ENCODE data around the gene PHB1.
"Not testable (repeated sequence)": the region's sequence is repeated elsewhere in the genome, so short reads cannot be mapped to it uniquely, and the experiment has no call there.

Gene PHB1

DNA sequence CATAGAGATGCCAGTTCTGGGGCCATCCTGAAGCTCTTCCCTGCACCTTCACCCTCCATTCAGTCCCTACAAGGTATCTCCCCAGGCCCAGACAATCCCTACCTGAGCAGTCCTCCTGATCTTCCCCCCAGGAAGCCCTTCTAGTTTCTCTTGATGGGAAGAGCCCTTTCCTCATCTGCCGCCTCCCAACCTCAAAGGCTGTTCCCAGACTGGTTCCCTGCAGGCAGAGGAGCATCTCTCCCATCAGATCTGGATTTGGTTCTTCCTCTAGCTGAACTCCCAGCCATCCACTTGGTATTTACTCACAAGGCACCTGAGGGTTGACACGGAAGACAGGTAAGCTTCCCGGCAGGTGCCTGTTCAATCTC lies 24.6 kb upstream of the PHB1 start:
- DNase-seq = no peak

DNA sequence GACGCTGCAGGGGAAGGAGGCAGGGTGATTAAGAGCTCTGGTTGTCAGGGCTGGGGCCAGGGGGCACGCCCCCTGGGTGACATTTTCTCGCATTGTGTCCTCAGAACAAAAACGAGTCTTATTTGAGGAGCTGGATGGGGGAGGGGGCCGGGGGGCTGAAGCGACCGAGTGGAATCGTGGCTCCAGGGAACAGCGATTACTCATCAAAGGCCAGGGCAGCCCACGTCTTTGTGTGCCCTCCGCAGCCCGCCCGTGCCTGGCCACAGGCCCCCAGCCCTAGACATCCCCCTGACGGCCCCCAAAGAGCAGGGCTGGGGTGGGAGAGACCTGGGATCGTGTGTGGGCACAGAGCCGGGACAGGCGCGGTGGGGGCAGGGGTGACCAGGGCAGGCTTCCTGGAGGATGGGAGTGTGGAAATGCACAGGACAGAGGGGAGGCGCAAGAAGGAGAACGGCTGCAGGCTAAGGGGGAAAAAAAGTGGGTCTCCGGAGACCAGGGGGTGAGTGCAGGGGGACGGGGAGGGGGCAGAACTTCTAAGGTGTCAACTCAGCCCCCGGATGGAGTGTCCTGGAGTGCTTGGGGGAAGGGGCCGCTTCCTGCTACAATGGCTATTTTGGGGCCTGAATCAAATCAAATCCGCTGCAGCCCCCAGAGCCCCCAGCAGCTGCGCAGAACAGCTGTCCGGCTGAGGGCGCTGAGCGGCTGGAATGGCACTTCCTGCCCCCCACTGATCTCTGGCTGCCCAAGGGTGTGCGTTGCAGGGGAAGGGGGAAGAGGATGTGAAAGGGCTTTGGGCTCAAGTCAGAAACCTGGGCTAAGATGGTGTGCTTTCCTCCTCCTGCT lies 24.0 kb upstream of the PHB1 start:
- no peak for DNase-seq

DNA sequence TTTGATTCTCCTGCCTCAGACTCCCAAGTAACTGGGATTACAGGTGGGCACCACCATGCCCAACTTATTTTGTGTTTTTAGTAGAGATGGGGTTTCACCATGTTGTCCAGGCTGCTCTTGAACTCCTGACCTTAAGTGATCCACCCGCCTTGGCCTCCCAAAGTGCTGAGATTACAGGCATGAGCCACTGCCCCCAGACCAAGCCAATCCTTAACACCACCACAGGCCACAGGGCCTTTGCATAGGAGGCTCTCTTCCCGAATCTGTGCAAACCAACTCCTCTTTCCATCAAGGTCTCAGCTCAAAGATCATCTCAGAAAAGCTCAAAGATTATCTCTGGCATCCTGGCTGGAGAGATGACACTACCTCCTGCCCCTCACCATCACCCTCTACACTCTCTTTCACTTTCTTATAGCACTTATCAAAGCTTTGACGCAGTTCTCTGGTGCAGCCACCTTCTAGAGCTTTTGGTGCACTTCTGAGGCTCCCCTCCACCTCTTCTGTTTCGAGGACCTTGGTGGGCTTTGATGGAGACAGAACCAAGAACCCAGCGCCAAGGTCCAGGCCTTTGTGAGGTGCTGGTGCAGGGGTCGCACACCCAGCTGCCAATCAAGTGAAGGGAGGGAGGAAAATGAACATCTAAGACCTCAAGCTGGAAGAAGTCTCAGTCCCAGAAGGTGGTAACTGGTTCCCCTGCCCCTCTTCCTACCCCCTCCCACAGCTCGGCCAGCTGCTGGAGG lies 23.2 kb upstream of the PHB1 start:
- no peak for DNase-seq

DNA sequence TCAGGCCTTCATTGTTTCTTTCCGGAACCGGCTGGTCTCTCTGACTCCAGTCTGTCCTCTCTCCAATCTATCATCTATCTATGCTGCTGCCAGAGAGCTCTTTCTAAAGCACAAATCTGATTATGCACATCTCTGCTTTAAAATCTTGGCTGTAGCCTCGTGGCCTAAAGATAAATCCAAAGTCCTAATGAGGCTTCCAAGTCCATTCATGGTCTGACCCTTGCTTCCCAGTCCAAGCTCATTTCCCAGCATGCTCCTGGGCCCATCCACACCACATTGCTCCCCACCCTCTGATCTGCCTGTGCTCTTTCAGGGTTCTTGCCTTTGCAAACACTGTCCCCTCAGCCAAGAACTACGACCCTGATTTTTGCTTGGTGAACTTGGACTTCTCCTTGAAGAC lies 21.5 kb upstream of the PHB1 start:
- no peak for DNase-seq

DNA sequence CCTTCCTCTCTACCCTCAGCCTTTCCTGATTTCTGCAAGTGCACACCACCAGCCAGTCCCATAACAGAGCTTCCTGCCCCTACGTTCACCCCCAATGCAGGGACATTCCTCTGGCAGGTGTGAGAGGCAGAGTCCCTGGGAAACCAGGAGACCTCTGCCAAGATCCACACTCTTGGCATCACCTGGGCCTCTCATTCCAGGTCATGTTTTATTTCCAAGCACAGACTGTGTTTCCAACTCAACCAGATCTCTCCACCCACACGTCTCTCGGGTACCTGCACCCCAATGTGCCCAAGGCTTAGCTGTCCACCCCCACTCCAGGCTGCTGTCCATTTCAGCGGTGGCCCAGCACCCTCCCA lies 21.0 kb upstream of the PHB1 start:
- DNase-seq = no peak

DNA sequence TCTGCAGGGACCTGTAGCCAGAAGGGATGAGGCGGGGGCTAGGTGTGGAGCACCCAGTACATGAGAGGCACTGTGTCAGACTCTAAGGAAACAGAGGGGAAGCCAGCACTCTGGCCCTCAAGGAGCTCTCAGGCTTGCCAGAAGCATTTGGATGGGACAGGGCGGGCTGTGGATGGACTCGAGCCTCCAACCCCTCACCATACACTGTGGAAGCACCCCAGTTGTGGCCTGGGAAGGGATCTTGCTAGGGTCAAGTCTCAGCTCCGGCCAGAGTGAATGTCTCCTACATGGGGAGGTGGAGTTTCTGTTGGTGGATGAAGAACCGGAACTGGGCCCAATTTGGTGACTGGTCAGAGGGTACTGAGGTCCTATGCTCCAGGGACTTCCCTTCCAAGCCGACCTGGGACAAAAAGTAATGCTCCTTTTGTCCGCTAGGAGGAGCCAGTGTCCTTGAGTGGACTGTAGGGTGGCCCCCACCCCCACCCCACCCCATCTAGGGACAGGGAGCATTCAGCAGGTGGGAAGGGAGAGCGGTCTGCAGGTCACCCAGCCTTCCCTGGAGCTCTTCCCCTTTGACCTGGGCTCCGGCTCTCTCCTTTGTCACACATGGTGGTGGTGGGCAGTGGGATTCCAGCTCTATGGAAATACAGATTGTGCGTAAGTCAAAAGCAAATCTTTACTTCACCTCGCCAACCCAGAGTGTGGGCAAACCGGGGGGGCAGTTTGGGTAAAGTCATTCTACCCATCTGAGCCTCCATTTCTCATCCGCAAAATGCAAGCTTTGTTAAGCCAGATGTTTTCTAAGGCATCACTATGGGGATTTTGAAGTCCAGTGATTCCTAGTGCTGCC lies 20.4 kb upstream of the PHB1 start:
- DNase-seq = no peak

DNA sequence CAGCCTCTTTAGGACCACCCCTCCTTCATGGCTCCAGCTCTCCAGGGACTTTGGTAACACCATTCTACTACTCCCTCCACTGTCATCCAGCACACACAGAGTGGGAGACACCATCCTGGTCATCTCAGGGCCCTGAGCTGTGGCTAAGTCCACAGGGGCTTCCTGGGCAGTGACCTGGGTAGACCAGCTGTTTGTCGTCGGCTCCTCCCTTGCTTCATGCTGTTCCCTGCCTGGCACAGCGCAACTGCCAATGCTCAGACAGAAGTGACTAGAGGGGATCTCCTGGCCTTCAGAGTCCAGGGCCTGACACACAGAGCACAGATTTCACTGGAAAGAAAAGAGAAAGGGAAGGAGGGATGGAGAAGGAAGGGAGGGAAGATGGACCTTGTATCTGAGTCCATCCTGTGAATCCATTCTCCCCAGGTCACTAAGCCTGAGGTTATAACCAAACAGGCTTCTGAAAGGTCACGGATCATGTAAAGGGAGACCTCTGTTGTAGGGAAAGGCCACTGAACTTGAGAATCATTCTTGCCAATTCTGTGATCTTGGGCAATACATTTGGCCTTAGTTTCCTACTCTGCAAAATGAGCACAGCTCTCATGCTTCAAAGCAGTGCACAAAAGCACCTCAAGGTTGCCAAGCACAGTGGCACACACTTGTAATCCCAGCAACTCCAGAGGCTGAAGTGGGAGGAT lies 18.5 kb upstream of the PHB1 start:
- DNase-seq = no peak

DNA sequence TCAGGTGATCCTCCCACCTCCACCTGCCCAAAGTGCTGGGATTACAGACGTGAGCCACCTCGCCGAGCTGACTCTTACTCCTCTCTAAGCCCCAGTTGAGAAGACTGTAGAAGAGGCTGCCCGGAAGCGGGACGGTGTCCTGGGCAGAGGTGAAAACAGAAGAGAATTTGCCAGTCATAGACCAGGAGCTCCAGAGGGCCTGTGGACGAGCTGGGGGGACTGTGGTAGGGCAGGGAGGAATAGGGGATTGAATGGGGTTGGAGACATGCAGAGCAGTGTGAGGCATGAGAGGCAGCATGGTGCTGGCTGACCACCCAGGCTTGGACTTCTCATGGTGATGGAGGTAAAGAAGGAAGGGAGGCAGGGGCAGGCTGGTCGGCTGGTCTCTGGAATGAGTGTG lies 17.1 kb upstream of the PHB1 start:
- DNase-seq = no peak

DNA sequence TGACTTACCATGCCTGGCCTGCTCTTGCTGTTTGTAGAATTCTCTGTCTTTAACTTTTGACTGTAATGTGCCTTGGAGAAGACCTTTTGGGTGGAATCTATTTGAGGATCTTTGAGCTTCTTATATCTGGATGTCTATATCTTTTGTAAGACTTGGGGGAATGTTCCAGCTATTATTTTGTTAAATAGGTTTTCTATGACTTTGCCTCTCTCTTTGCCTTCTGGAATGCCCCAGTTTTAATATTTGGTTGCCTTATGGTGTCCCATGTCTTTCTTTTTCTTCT lies 10.3 kb upstream of the PHB1 start:
- DNase-seq = no peak

DNA sequence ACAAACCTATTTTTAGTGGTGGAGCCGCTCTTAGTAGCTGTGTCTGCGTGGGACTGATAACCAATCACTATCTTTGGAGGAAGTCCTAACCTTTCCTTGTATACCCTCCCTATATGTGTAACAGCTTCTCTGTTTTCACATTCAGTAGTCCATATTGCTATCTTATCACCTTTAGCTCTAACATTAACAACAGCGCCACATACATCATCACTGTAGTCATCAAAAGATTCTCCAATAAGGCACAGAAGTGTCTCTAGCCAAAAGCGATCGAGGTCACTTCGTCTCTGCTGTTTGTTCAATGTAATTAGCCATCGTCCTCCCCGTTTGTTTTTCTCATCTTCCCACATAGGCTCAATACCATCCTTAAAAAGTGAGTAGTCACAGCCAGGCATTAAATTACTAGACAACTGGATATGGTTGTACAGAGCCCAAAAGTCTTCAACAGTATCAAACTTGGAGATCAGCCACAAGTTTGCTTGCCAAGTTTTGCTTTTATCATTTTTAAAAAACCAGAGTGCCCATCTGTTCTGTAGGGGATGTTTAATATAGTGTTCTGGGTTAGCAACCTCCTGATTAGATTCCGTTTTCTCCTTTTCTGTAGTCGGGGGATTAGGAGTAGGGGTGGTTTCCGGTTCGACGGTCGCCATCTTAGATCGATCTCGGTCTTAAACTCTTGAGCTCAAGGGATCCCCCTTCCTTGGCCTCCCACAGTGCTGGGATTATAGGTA lies 9.8 kb upstream of the PHB1 start:
- not testable (repeated sequence) for DNase-seq

DNA sequence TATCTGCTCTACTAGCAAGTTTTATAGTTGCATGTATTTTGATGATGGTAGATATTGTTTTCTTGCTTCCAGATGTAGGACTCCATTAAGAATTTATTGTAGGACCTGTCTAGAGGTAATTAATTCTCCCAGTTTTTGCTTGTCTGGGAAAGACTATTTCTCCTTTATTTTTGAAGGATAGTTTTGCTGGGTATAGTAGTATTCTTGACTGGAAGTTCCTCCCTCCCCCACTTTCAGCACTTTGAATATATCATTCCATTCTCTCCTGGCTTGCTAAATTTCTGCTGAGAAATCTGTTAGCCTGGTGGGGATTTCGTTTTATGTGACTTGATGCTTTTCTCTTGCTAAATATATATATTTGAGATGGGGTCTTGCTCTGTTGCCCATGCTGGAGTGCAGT lies 8.0 kb upstream of the PHB1 start:
- DNase-seq = no peak

DNA sequence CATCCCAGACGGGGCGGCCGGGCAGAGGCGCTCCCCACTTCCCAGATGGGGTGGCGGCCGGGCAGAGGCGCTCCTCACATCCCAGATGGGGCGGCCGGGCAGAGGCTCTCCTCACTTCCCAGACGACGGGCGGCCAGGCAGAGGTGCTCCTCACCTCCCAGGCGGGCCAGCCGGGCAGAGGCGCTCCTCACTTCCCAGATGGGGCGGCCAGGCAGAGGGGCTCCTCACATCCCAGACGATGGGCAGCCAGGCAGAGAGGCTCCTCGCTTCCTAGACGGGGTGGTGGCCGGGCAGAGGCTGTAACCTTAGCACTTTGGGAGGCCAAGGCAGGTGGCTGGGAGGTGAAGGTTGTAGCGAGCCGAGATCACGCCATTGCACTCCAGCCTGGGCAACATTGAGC lies 5.1 kb upstream of the PHB1 start:
- not testable (repeated sequence) for DNase-seq

DNA sequence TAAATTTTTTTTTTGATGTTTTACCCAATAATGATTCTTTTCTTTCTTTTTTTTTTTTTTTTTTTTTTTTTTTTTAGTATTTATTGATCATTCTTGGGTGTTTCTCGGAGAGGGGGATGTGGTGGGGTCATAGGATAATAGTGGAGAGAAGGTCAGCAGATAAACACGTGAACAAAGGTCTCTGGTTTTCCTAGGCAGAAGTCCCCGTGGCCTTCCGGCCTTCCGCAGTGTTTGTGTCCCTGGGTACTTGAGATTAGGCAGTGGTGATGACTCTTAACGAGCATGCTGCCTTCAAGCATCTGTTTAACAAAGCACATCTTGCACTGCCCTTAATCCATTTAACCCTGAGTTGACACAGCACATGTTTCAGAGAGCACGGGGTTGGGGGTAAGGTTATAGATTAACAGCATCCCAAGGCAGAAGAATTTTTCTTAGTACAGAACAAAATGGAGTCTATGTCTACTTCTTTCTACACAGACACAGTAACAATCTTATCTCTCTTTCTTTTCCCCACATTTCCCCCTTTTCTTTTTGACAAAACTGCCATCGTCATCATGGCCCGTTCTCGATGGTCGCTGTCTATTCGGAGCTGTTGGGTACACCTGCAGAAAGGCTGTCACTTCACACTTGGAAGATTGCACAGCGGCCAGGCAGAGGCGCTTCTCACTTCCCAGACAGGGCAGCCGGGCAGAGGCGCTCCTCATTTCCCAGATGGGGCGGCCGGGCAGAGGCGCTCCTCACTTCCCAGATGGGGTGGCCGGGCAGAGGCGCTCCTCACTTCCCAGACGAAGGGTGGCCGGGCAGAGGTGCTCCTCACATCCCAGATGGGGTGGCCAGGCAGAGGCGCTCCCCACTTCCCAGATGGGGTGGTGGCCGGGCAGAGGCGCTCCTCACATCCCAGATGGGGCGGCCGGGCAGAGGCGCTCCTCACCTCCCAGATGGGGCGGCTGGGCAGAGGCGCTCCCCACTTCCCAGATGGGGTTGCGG lies 4.4 kb upstream of the PHB1 start:
- not testable (repeated sequence) for DNase-seq

DNA sequence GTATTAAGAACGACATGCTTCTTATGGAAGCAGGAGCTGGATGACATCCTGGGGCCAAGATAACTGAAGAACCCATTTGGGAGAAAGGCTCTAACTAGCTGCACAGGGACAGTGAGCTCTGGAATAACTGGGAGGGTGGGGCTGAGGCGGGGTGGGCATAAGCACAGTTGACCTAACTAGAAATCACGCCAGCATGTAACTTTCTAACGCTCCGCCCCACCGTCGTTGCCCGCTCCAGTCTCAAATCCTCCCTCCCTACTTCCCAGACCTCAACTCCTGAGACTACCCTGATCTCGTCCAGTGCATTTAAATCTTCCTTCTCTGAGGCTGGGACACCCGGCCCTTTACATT lies 436 bp downstream of the PHB1 start:
- DNase-seq = no peak

DNA sequence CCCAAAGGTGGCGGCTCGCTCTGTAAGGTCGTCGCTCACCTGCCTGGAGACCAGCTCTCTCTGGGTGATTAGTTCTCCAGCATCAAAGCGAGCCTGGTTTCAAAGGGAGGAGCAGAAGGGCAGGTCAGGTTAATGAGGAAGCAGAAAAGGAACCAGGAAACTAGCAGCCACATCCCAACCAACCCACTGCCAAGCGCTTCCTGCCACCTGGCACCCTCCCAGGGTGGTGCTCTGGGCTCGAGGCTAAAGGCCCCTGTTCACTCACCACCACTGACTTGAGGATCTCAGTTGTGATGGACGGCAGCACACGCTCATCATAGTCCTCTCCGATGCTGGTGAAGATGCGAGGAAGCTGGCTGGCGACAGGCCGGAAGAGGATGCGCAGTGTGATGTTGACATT lies 5.6 kb downstream of the PHB1 start:
- DNase-seq = no peak

DNA sequence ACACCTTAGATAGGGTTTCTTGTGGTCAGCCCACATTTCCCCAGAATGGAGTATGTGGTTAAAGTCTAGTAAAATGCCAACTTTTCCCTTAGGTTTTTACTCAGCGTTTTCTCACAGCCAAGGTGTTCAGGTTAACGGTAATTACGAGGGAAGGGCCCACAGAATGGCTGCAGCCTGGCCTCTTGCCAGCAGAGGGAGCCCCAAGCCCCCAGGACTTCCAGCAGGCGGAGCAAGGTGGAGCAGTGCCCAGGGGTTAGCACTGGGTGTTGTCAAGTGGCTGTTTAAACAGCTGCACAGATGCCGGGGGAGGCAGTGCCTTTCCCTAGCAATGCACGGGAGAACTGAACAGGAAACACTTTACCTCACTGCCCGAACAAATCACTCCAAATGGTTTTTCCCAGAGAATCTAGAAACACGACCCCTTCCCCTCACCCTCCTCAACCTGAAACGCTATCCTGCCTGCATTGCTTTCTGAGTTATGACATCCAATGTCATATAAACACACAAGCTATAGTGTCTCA lies 6.6 kb downstream of the PHB1 start:
- no peak for DNase-seq

DNA sequence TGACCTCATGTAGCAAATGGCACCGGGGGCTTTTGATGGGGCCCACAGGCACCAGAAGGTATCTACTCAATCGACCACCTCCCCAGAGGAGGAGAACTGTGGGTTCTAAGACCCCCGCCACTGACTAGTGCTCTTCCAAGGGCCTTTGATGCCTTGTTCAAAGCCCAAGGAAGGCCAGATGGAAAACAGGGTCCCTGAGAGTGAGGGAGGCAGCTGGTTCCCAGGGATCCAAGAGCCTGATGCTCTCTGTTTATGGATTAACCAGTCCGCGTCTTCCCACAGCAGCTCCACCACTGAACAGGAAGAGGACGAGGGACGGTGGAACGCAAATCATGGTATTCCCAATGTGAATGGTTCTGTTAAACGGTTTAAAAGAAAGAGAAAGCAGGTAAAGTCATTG lies 7.6 kb downstream of the PHB1 start:
- no peak for DNase-seq

DNA sequence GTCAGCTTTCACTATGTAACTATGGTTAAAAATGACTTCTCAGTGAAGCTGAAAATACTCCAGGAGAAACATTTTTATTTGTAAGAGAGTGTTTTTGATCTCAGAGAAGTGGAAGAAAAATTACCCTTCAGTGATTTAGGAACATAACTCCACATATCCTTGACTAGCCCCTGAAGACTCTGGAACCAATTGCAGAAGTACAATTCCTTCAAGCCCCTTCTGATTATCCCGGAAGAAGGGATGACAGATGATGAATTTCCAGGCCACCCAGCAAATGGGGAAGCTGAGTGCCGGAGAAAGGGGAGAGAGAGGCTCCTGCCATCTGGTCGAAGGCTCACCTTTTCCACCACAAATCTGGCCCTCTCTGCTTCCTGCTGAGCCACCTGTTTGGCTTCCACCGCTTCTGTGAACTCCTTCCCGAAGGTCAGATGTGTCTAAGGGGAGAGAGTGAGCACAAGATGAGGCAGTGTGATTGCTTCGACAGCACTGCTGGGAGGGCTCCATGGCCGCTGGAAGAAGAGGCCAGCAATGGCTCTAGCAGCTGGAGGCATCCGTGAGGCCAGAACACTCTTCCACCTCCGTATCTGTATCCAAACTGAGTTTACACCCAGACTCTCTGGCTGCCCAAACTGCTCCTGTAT lies 8.1 kb downstream of the PHB1 start:
- DNase-seq = no peak

DNA sequence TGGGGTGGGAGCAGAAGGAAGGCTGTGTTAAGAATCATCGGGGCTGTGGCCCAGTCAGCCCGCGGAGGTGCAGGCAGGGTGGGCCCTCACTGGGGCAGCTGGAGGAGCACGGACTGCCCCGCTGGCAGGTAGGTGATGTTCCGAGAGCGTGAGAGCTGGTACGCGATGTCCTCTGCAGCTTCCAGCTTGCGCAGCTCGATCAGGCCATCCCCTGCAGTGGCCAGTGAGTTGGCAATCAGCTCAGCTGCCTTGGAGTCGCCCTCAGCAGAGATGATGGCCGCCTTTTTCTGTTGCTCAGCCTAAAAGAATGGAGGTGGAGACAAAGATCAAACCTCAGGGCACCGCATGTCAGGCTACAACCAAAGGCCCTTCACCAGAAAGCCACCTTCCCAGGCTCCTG lies 9.8 kb downstream of the PHB1 start:
- DNase-seq = no peak

DNA sequence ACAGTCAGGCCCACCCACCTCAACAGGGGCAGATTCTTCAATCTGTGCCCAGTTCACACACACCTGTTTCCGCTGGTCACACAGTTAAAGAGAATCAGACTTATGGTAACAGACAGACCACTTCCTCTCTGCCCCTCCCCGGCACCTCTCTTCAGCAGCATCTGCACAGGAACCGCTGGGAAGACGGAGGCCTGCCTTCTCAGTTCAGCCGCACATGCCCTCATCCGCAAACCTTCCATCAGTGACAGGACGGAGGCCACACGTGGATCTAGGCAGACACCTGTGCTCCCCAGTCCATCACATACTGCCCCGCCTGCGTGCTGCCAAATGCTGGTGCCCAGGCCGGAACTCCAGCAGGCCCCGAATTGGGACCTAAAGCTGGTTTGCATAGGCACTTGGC lies 10.3 kb downstream of the PHB1 start:
- no peak for DNase-seq
